Duodenal mucosa (tissue), 2 donors: ENCODE data around the gene GPX1.

ENCODE experiments used
- H3K27ac ChIP-seq: one replicate; pipeline ENCODE4 v1.7.0; 2013; ENCODE audit warnings: low read depth, low read length
- H3K27me3 ChIP-seq, 2 donors: one replicate each; pipeline ENCODE4 v1.7.0; 2013; ENCODE audit warnings: low read length in 2 of 2, control low read depth in 1 of 2; ENCODE audit not compliant: insufficient read depth in 2 of 2, control insufficient read depth in 1 of 2
- H3K36me3 ChIP-seq, 2 donors: one replicate each; pipeline ENCODE4 v1.7.0; 2013; ENCODE audit warnings: low read length in 2 of 2, control low read depth in 1 of 2; ENCODE audit not compliant: insufficient read depth in 2 of 2, control insufficient read depth in 1 of 2
- H3K4me1 ChIP-seq, 2 donors: one replicate each; pipeline ENCODE4 v1.7.0; 2013; ENCODE audit warnings: low read length in 2 of 2, control low read depth in 1 of 2; ENCODE audit not compliant: insufficient read depth in 2 of 2, control insufficient read depth in 1 of 2
- H3K4me3 ChIP-seq, 2 donors: one replicate each; pipeline ENCODE4 v1.7.0; 2013; ENCODE audit warnings: low read length in 2 of 2, low read depth in 1 of 2
- H3K9ac ChIP-seq, 2 donors: one replicate each; pipeline ENCODE4 v1.7.0; 2013; ENCODE audit warnings: low read length in 2 of 2, low read depth in 1 of 2
- H3K9me3 ChIP-seq, 2 donors: one replicate each; pipeline ENCODE4 v1.7.0; 2013; ENCODE audit warnings: low read length in 2 of 2, control low read depth in 1 of 2; ENCODE audit not compliant: control insufficient read depth in 1 of 2

GPX1 gene

DNA sequence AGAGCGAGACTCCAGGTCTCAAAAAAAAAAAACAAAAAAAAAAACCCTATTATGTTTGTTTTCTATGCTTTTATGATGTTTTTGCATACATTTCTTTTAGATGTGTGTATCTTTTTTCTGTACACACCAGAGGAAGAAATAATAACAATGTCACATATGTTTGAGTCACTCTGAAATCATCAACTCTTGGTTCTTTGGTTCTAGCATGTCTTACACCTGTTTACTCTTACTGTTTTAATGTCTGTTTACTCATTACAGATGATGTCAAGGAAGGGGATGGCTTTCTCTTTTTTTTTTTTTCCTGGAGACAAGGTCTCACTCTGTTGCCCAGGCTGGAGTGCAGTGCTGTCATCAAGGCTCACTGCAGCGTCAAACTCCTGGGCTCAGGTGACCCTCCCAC lies 29.6 kb upstream of the GPX1 start:
- H3K4me1 ChIP-seq = peaks cover 0 to 10% of the 10 kb centered on the region in 2 donors
- no peaks in the 10 kb centered on the region for H3K27me3 ChIP-seq
- no peak overlapping the region for H3K4me3 ChIP-seq
- no peaks in the 10 kb centered on the region for H3K9me3 ChIP-seq
- no peak overlapping the region for H3K9ac ChIP-seq
- H3K36me3 ChIP-seq = peaks cover 0 to 5% of the 10 kb centered on the region in 2 donors
- no peak overlapping the region for H3K27ac ChIP-seq

DNA sequence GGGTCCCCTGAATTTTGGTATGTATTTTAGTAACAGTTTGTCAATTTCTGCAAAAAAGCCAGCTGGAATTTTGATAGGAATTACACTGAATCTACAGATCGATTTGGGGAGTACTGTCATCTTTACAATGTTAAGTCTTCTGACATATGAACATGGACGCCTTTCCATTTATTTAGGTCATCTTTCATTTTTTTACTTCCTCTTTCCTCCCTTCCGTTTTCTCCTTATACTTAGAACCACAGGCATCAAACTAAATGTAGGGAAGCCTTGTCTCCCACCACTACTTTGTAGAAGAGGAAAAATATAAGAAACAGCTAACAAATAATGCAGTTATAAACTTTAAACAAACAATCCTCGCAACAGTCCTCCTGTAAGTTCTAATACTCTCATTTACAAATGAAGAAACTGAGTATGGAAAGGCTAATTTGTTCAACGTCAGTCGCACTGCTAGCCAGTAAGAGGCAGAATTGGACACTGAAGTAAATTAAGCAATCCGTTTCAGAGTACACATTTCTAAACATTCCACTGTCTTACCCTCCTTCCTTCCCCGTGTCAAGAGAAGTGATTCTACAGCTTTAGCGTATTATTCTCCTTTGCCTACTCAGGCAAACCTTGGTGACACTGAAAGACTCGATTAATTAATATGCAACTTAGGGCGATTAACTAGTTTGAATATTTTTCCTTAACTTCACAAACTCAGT lies 28.1 kb upstream of the GPX1 start:
- peaks cover 0 to 10% of the 10 kb centered on the region in 2 donors for H3K4me1 ChIP-seq
- no peaks in the 10 kb centered on the region for H3K9me3 ChIP-seq
- H3K4me3 ChIP-seq = no peak overlapping the region
- peaks cover 0 to 5% of the 10 kb centered on the region in 2 donors for H3K36me3 ChIP-seq
- H3K27me3 ChIP-seq = no peaks in the 10 kb centered on the region
- H3K27ac ChIP-seq = no peak overlapping the region
- H3K9ac ChIP-seq = no peak overlapping the region

DNA sequence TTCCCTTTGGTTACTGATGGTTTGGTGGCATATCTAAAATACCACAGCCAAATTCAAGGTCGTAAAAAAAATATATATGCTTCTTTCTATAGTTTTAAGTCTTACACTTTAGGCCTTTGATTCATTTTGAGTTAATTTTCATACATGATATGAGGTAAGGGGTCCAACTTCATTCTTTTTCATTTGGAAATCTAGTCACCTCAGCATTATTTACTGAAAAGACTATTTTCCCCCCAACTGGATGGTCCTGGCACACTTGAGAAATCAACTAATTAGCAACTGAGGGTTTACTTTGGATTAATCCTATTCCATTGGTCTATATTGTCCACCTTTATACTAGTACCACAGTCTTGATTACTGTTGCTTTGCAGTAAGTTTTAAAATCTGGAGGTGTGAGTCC lies 27.5 kb upstream of the GPX1 start:
- Histone ChIP-seq H3K4me1 (peaks cover 0 to 10% of the 10 kb centered on the region in 2 donors), H3K27me3 (no peaks in the 10 kb centered on the region), H3K9ac (no peak overlapping the region), H3K4me3 (no peak overlapping the region), H3K36me3 (peaks cover 0 to 5% of the 10 kb centered on the region in 2 donors), H3K9me3 (no peaks in the 10 kb centered on the region), H3K27ac (no peak overlapping the region)

DNA sequence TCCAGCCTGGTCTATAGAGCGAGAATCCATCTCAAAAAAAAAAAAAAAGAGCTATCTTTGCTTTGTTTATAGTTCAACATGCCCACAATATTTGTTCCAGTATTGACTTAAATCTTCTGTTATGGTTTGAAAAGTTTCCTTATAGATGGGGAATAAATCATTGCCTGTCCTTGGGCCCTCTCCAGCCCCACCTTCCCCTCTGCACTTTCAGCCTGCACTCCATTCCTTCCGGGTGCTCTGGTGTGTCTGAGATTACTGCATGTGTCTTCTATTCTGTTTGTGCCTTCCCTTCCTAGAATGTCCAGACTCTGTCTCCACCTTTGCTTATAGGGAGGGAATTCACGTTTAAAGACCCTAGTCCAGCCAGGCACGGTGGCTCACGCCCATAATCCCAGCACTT lies 25.2 kb upstream of the GPX1 start:
- Histone ChIP-seq H3K4me1 (peaks cover 0 to 14% of the 10 kb centered on the region in 2 donors), H3K4me3 (no peak overlapping the region), H3K36me3 (peaks cover 0 to 4% of the 10 kb centered on the region in 2 donors), H3K9ac (no peak overlapping the region), H3K27me3 (no peaks in the 10 kb centered on the region), H3K9me3 (no peaks in the 10 kb centered on the region), H3K27ac (no peak overlapping the region)

DNA sequence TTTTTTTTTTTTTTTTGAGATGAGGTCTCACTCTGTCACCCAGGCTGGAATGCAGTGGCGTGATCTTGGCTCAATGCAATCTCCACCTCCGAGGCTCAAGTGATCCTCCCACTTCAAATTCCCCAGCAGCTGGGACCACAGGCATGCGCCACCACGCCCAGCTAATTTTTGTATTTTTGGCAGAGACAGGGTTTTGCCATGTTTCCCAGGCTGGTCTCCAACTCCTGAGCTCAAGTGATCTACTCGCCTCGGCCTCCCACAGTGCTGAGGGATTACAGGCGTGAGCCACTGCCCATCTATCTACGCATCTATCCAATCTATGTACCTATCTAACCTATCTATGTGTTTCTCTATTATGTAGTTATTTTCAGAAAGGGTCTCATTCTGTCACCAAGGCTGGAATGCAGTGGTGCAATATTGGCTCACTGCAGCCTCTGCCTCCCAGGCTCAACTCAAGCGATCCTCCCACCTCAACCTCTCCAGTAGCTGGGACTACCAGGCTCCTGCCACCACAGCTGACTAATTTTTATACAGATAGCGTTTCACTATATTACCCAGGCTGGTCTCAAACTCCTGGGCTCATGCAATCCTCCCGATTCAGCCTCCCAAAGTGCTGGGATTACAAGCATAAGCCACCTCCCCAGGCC lies 20.2 kb upstream of the GPX1 start:
- no peaks in the 10 kb centered on the region for H3K27me3 ChIP-seq
- no peak overlapping the region for H3K4me3 ChIP-seq
- H3K9me3 ChIP-seq = no peaks in the 10 kb centered on the region
- no peak overlapping the region for H3K9ac ChIP-seq
- H3K27ac ChIP-seq = no peak overlapping the region
- peaks cover 15 to 18% of the 10 kb centered on the region in 2 donors for H3K36me3 ChIP-seq
- peaks cover 0 to 4% of the 10 kb centered on the region in 2 donors for H3K4me1 ChIP-seq

DNA sequence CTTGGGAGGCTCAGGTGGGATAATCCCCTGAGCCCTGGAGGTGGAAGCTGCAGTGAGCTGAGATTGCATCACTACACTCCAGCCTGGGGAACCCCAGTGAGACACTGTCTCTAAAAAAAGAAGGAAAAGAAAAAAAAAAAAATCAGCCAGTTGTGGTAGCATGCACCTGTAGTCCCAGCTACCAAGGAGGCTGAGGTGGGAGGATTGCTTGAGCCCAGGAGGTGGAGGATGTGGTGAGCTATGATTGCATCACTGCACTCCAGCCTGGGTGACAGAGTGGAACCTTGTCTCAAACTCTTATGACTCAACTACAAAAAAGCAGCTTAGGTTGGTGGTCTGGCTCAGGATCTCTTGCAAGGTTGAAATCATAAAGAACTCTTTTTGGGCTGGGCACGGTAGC lies 19.3 kb upstream of the GPX1 start:
- Histone ChIP-seq H3K27me3 (no peaks in the 10 kb centered on the region), H3K27ac (no peak overlapping the region), H3K4me1 (peaks cover 0 to 4% of the 10 kb centered on the region in 2 donors), H3K36me3 (peaks cover 23 to 26% of the 10 kb centered on the region in 2 donors), H3K4me3 (no peak overlapping the region), H3K9ac (no peak overlapping the region), H3K9me3 (no peaks in the 10 kb centered on the region)

DNA sequence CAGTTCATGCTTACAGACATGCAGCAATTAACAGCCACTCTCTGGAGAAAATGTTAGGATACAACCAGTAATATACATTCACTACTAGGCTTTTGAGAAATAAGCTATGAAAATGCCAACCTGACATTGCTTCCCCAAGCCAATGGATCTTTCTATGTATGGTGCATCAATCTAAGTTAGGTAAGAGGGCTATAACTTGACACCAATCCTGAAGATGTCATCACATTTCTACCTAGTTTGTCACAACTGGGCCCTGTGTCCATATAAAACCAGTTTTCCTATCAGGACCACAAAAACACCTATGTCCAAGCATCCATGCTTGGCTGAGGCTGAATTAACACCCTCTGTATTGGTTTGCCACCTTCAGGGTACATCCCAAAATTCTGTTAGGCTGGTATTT lies 13.8 kb upstream of the GPX1 start:
- Histone ChIP-seq H3K27ac (no peak overlapping the region), H3K36me3 (peaks cover 43 to 66% of the 10 kb centered on the region in 2 donors)

DNA sequence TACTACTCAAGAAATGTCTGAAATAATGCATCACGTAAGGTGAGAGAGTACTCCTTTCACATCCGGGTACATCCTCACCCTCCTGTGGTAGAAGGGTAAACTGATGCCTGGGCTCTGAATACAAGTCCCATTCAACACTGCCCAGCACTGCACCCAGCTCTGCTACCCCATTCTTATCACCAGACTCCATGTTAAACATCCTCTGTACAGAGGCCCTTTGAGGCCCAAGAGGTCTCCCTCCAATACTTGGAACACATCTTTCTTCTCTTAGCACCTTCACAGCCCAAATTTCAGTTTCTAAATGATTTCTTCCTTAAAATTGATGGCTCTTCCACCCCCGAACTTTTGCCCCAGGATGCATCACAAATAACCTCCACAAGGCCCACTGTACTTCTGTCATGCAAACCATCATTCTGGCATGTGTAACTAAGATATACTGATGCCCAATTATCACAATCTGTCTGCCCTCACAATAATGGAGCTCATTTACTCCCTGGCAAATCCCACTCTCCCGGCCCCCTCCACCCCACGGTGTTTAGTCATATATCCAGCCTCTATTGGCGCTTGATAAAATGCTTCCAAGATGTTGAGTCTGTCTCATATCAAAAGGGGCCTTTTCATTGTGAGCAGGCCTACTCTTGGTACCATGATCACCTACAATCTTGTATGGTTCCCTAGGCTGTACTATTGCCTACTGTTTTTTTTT lies 12.6 kb upstream of the GPX1 start:
- Histone ChIP-seq H3K4me3 (no peak overlapping the region), H3K27ac (no peak overlapping the region), H3K27me3 (no peaks in the 10 kb centered on the region), H3K4me1 (no peaks in the 10 kb centered on the region), H3K9ac (no peak overlapping the region), H3K9me3 (no peaks in the 10 kb centered on the region), H3K36me3 (peaks cover 47 to 78% of the 10 kb centered on the region in 2 donors)

More for the DNA sequence above, 13.8 kb upstream of the GPX1 start:
- Histone ChIP-seq H3K4me3 (no peak overlapping the region), H3K27me3 (no peaks in the 10 kb centered on the region), H3K4me1 (no peaks in the 10 kb centered on the region), H3K9ac (no peak overlapping the region), H3K9me3 (no peaks in the 10 kb centered on the region)

DNA sequence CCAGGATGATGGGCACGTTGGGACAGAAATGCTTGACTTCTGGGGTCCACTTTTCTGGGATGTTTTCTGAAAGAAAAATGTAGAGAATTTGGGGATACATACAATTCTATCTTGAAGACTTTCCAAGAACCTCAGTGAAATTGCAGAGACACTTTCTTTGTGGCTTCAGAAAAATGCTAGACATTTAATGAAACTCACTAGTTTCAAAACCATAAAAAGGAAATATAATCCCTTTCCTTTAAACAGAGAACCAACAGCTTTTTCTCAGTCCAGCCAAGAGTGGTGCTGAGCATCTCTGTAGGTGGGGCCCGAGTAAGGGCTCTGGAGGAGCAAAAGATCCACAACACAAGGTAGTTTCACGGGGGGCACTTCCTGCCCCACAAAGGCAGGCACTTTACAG lies 4.4 kb upstream of the GPX1 start:
- H3K36me3 ChIP-seq = peaks cover 25 to 57% of the 10 kb centered on the region in 2 donors
- peaks cover 12 to 16% of the 10 kb centered on the region in 2 donors for H3K4me1 ChIP-seq
- no peaks in the 10 kb centered on the region for H3K9me3 ChIP-seq
- H3K9ac ChIP-seq = no peak overlapping the region
- H3K4me3 ChIP-seq = no peak overlapping the region
- H3K27ac ChIP-seq = no peak overlapping the region
- H3K27me3 ChIP-seq = no peaks in the 10 kb centered on the region

DNA sequence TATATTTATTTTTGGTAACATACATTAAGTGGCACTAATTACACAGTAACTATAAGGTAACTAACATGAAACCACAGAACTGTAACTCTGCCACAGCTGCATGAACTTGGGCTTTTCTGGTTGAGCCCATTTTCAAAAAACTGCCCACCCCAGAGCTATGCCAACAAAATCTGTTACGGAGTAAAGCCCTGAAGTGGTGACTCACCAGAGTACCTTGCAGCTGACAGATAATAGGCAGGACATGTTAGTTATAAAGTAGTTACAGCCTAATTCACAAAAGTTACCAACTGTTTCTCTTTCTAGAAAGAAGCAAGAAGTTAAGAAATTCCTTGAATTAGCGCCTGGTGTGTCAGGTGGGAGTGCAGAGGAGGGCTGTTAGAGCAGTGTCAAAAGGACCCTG lies 1.5 kb upstream of the GPX1 start:
- Histone ChIP-seq H3K9ac (peak overlapping the region in 1 of 2 donors; percentile 63), H3K4me1 (peaks cover 20 to 23% of the 10 kb centered on the region in 2 donors), H3K36me3 (peaks cover 17 to 51% of the 10 kb centered on the region in 2 donors), H3K4me3 (no peak overlapping the region), H3K27me3 (no peaks in the 10 kb centered on the region), H3K27ac (no peak overlapping the region), H3K9me3 (no peaks in the 10 kb centered on the region)
